NT2/D1 (cell line): ENCODE results near the gene TBK1.

Experiments used
- SUZ12 ChIP-seq: IDR thresholded peaks from 2 replicates; pipeline ENCODE4 v1.6.1; 2011; ENCODE audit not compliant: insufficient read length, insufficient read depth; ENCODE audit errors: extremely low read depth
- YY1 ChIP-seq: IDR thresholded peaks from 2 replicates; pipeline ENCODE4 v1.6.1; 2011; ENCODE audit not compliant: insufficient read length, insufficient read depth

DNA sequence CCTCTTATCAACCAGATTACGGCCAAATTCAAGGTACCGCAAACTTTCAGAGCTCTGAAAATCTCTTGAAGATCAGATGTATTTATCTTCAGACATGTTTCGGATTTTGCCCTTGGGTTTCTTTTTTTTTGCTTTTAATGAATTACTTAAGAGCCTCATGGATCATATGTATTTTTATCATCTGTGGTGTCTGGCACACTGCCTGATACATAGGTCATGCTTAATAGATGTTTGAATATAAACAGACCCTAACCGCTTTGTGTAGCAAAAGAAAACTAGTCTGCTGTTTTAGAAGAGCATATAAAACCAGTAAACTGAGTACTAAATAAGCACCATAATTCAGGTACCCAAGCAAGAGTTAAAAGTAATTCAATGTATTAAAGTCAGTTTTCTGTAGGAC, 20.1 kb upstream of the TBK1 start:
- TF ChIP-seq SUZ12 (no peak), YY1 (no peak)
